Bone marrow (tissue), 2 donors: ENCODE results near the gene ST6GALNAC3.
"Not testable (repeated sequence)": the region's sequence is repeated elsewhere in the genome, so short reads cannot be mapped to it uniquely, and the experiment has no call there.

Experiments
- DNase-seq, 2 donors: peaks; one replicate each; lab custom pipeline; 2025; lab: John Stamatoyannopoulos, UW

Gene ST6GALNAC3

DNA sequence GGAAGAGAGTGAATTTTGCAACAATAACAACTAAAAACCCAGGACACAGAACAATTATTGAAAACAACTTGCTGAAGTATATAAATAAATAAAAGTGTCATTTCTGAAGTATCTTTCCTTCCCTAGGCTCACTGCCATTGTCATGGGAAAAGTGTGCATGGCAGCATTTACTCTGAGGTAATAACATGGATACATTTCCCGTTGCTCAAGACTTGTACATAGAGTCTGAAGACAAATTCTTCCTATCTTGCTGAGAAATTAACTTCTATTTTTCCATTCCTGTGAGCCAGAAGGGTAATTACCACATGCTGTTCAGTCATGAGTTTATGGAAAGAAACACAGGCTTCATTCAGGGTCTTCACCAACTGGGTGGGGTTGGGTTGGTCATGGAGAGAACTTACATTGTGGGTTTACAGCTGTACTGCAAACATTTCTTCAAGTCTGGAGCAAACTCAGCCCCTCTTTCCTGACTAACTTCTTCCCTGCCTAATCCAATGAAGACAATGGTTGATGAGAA is 32.2 kb downstream of the ST6GALNAC3 start:
- DNase-seq, result no peak

DNA sequence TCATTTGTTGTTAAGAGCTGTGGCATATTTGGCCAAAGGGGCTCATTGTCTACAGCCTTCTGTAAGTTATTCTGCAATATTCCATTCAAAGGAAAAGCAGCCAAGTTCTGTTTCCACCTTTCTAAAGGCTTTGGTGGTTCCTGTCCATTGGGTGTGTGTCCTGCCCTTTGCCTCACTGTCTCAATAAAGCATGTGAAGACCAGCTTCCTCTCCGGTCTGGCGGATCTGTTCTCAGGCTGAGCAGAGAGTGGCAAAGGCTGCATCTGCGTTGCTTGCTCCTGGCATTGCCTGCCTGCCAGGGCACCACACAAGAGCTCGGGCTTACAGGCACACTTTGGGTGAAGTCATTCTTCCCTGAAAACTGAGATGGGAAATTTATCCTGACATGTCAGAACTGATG is 34.9 kb downstream of the ST6GALNAC3 start:
- DNase-seq, result no peak

DNA sequence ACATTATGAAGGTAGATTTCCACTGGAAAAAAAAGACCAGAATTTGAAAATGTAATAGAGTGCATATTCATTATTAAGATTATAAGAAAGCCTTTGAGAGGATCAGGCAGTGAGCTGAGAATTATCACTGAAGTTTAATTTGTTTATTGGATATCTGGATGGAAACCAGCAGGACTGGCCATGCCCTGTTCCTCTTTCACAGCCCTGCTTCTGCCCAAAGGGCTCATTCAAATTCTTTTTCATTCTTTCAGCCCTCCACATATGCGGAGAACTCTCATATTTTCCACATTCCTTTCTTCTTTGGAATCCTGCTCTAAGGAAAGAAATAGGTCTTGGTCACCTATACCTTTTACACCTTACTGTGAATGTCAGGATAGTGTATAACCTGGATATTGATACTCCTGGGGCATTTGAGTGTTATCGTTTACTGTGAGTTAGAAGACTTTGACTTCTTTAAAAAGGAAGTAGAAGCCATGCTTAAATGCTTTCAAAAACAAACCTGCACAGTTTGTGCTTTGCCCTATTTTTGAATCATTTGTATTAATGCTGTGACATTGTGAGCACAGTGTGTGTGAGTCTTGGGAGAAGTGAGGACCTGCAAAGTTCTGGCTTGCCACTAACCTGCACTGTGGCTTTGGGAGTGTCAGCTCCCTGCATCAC is 35.5 kb downstream of the ST6GALNAC3 start:
- DNase-seq, result no peak

DNA sequence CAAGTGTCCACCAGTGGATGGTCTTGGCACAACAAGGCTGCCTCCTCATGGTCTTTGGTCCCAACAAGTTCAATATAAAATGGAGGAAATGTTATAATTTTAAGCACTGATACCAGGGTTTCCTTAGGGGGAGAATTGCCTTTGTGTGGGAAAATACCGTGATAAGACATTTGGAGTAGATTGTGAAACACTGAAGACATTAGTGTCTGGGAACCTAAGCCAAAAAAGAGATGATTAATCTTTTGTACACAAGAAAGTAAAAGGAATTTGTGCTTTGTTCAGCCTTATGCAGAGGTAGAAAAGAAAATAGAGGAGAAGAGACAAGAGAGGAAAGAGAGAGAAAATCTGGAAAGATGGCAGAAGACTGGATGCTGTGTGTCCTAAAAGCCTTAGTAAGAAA is 36.1 kb downstream of the ST6GALNAC3 start:
- DNase-seq, result no peak

DNA sequence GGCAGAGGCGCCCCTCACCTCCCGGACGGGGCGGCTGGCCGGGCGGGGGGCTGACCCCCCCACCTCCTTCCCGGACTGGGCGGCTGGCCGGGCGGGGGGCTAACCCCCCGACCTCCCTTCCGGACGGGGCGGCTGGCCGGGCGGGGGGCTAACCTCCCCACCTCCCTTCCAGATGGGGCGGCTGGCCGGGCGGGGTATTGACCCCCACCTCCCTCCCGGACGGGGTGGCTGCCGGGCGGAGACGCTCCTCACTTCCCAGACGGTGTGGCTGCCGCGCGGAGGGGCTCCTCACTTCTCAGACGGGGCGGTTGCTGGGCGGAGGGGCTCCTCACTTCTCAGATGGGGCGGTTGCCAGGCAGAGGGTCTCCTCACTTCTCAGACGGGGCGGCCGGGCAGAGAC is 37.8 kb downstream of the ST6GALNAC3 start:
- not testable (repeated sequence) for DNase-seq

DNA sequence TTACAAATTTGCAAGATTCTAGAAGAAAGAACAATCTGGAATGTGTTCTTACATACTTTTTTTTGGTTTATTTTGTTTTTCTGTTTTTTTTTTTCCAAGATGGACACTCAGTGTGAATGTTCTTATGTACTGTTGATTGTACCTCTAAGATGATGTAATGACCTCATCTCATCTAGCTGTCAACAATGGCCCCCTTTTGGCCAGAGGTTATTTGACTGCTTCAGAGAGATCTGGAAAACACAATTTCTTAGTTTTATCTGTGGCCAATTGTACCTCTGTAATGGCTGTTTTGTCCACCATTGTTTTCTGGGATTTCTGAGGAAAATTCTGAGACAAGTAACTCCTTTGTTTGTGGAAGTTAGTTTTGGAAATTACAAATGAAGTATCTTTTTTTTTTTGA is 38.9 kb downstream of the ST6GALNAC3 start:
- DNase-seq, result no peak

DNA sequence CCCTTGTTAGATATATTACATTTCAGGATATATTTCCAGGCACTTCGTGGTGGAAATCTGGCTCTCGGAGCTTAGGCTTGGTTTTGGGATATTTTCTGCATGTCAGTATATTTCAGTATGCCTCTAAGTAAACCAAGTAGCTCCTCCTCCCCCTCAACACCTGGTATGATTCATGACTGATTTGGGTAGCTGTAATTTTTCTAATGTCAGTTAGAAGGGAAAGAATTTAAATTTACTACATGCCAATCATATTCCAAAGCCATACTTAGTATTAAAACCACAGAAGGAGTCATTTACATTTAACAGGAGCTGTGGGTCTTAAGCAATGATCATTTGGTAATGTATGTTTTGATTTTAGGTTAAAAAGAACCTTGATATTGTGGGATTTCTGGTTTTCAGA is 40.6 kb downstream of the ST6GALNAC3 start:
- DNase-seq, result no peak

DNA sequence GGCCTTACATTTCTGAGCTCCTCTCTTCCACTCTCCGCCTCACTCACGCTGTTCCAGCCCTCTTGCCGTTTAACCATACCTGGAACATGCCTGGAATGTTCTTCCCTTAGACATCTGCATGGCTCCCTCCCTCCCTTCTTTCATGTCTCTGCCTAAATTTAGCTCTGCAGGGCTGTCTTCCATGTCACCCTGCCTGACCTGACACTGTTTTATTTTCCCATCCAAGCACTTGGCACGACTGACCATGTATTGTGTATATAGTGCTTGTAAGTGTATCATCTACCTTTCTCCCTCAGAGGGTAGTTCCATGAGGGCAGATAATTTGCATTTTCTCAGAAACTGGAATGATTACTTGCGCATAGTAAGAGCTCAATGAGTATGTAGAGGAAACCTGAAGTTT is 47.3 kb downstream of the ST6GALNAC3 start:
- DNase-seq, result no peak

DNA sequence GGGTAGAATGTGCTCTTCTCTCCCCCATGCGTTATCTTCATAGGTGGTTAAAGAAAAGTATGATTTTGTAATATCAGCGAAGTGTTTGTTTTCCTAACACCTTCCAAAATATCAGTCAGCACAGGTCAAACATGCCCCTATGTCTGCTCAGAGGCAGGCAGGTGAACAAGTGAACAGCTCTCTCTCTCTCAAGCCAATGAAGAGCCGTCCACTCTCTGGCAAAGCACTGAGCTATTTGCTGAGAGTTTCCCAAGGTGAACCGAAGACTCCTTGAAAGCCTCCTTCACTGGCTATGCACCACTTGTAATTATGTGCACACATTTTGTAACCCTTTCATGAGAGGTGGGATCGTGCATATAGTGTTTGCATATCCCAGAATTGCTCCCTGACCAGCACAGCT is 47.7 kb downstream of the ST6GALNAC3 start:
- DNase-seq, result no peak

DNA sequence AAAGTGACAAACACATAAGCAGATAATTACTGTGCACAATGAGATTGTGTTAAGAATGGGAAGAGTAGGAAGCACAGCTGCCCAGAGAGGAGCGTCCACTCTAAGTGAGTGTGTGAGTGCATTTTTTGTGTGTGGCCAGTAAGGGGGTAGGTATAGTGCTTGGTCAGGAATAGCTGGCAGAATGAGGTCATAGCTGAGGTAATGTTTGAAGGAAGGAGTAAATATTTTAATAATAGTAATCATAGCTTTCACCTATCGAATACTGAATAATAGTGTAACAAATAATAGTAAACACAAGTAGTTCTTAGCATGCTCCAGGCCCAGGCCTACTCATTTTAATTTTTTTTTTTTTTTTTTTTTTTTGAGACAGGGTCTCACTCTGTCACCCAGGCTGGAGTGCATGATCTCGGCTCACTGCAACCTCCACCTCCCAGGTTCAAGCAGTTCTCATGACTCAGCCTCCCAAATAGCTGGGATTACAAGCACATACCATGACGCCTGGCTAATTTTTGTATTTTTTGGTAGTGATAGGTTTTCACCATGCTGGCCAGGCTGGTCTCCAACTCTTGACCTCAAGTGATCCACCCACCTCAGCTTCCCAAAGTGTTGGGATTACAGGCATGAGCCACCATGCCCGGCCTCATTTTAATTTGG is 49.0 kb downstream of the ST6GALNAC3 start:
- not testable (repeated sequence) for DNase-seq

DNA sequence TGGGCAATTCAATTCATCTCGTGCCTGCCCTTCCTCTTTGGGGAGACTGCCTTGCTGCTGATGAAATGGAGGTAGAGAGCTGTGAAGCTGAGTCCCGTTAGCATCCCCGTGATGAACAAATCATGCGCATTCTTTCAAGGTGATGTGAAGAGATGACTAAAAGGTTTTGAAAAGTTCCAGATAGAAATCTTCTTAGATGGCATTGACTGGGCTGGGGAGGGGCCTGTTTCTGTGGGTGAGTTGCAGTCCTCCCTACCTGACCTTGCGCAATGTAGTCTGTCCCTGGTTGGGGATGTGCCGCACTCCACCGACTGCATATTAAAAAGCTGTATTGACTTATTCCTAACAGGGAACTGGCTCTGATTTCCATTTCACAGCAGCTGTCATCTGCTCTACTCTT is 49.6 kb downstream of the ST6GALNAC3 start:
- no peak for DNase-seq

DNA sequence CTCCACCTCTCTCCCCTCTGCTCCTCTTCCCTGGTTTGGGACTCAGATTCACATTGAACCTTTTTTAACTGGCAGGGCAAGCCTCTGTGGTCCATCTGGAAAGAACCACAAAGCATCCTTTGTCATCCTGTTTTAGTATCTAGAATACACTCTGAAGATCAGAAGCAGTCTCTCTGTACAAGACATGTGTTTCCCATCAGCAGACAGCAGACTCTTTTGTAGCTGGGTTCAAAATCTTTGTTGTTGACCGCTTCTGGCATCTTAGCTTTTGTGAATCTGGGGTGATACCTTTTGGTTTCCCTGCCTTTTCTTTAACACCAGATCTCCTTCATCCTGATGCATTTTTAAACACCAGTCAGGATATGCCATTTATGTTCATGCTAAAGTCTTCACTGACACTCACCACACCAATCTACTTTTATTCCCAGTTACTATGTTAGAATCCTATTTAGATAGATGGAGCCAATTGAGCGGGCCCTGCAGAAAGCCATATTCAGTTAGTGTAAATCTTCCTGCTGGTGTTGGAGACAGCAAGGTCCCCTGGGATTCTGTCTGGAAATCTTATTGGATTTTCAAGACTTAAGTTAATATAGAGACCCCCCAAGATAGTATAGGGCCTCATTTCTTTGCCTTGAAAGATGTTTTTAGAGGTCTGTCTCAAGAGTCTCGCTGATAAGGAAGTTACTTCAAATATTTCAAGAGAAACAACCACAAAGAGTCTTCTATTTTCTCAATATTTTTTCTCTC is 51.1 kb downstream of the ST6GALNAC3 start:
- no peak for DNase-seq

DNA sequence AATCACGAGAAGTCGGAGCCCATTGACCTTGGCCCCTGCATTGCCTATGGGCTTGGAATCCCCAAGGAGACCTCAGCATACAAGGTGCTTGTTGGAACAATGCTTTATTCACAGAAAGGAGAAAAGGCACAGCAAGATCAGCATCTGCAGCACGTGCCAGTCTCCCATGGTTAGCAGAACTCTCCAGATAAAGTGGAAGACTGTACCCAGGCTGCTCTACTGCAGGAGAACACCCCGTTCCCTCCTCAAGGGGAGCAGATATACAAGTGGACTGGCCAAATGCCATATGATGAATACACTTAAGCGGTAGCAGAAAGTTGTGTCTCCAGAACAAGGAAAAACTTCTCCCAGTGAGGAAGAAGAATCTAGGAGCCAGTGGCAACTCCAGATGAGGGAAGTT is 53.5 kb downstream of the ST6GALNAC3 start:
- DNase-seq, result no peak

DNA sequence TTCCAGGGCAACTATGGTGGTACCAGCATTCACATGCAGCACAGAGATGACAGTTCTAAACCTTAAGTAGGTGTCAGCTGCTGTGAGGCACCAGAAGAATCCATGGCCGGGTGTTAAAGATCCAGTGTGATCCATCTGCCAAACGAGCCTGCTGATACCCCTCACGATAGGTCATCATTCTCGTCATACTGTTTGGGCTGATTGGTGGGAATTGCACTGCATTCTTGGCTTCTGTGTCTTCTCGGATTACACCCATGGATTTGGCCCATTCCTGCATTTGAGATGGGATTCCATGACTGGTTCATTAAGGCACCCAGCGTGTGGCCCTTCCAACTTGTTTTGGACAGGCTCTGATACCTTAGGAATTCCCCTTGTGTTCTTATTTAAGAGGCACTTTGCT is 55.2 kb downstream of the ST6GALNAC3 start:
- no peak for DNase-seq

DNA sequence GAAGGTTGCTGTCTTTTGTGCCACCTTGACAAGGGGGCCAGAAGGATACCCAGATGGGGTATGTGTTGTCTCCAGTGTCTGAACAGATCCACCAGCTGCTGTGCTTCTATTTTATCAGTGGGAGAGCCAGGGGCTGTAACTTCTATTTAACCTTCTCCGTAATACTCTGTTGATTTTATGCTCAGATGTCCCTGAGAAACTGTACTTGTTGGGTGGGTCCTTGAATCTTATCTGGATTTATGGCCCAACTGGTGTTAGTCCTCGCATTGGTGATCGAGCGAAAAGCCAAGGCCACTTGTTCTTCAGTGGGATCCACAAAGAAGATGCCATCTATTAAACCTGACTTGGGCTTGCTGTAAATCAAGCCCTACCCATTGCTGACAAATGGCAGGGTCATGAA is 56.4 kb downstream of the ST6GALNAC3 start:
- no peak for DNase-seq

DNA sequence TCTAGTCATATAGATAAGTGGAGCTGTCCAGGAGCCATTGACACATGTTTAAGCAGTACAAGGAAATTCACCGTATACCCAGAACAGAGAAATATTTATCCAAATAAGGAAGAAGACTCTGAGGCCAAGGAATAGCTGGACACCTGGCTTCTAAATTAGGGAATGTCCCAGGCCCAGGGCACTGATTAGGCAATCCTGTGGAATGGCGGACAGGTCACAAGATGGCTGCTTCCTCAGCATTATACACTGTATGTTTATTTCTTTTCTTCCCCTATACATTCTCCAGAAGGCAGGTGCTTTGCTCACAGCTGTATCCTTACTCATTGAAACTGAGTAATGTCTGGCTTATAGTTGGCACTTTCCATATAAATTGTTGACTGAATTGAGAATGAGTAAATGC is 59.4 kb downstream of the ST6GALNAC3 start:
- DNase-seq, result no peak

DNA sequence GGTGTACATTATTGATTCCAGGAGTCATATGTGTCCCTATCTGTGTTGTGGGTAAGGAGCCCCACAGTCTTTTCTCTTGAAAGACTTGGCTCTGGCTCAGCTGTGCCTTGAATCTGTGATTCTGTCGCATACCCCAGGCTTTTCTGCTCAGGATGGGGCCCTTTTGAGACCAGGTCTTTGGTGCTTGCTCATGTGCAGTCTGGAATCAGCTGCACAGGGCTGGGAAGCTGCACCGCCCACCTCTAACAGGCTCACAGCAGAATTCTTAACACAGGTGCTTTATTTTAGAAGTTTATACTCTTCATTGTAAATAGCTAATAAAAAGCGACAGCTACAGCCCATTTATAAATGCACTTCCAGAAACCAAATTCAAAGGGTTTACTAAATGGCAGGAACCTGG is 61.3 kb downstream of the ST6GALNAC3 start:
- no peak for DNase-seq

DNA sequence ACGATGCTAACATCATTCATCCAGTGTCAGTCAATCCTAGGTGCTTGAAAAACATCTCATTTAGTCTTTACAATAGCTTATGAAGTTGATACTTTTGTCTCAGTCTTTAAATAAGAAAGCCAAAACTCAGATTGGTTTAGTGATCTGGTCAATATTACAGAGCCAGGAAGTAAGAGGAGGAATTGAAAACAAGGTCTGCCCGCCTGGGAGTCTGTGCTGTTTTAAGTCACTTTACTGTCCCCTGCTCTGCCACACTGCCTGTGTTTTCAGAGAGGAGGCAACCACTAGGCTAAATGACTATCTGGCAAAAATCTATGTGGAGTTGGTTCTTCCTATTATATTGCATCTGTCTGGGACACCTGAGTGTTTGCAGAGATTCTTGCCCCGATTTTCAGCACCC is 62.3 kb downstream of the ST6GALNAC3 start:
- no peak for DNase-seq

DNA sequence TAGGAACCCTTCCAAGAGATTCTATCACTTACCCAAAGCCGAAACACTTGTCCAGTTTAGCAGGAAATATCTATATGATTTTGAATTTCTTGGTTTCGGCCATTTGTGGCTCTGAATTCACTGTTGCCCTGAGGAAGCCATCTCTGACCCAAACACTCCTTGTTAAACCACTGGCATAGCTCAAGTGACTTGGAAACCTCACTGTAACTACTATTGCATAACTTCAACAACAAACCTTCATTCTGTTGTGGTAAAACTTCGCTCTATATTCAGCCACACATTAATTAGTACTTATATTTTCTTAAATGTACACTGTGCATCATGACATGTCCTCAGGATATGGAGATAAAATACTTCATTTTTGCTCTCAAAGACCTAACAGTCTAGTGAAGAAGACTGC is 63.2 kb downstream of the ST6GALNAC3 start:
- no peak for DNase-seq

DNA sequence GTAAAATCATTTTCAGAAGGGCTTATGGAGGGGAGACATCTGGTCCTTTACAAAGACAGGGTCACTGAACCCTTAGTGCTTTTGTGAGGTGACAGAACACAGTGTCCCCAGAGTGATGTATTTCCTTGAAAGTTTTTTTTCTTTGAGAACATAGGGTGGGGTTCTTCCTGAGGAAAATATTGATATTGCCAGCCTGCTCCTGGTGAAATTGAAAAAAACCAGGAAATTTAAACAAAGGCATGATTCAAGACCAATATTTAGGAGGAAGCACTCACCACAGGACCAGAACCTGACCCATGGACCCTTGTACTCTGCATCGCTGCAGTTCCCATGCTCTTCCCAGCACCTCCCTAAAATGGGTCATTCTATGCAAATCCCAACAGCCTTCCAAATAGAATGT is 63.7 kb downstream of the ST6GALNAC3 start:
- DNase-seq, result no peak

DNA sequence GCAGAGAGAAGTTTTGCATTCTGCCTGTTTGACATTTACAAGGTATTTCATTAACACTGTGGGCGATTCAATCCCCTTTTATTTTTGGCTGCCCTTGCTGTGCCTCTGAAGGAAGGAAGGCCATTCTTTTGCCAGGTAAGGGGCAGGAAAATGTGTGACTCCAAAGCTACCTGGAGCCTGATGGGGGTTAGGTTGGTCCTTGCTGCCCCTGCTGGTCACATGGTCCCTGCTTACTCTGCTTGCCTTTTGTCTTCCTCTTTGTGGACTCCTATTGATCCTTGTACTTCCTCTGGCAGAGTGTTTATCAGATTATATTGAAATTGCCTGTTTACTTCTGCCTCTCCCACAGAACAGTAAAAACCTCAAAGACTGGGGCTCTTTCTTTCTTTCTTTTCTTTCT is 65.7 kb downstream of the ST6GALNAC3 start:
- DNase-seq, result no peak

DNA sequence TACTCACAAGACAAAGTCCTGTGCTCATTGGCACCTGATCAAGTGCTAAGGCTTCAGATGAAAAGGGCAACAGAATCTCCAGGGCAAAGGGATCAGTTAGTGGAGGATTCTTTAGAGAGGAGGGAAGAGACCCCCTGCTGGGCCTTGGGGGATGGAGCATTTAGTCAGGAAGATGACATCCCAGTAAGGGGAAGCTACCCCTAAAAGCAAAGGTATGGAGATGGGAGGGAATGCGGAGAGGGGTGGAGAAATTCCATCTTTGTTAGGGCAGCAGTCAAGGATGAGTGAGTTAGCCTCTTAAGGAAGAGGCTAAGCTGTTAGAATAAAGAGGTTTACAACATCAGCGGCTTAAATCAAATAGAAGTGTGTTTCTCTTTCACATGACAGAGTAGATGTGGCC is 67.4 kb downstream of the ST6GALNAC3 start:
- DNase-seq, result no peak
